ENCODE results near the gene JAKMIP2. TPM values are rescaled to one million over a fixed set of nuclear protein-coding genes. Genes with fewer than 3 reads are reported as not detected.

Gene JAKMIP2
- polyA plus RNA-seq, 1 experiment = 0.02 TPM

DNA sequence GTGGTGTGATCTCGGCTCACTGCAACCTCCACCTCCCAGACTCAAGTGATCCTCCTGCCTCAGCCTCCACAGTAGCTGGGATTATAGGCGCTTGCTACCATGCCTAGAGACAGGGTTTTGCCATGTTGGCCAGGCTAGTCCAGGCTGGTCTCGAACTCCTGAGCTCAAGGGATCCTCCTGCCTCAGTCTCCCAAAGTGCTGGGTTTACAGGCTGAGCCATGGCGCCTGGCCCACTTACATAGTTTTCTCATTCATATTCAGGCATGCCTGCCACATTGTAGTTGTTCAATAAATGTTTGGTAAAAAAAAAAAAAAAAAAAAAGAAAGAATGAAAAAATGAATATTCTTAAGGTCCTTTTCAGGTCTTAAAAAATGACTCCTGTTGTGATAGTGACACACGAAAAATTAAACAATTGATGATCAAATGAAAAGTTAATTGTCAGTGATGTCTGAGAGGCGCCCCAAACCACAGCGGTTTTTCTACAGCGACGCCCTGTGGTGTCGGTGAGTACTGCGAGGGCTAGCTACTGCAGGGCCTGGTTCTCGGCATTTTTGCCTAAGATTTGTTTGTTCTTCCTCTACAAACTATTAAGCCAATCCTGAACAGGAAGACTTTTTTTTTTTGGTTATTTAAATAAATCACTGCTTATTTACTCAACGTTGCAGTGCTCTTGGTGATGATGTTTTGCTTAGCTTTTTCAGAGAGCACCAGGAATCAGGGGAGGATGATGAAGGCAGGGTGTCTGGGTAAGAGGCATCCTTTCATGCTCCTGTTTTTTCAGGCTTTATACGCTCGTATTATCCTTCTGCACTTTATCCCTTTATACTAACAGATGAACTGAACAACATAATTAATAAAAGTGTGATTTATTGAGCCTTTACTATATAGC lies 205.6 kb downstream of the JAKMIP2 start:
- Histone ChIP-seq H3K4me3 (ENCODE audit: low read depth, low read length) (no peak overlapping the region), H3K27ac (ENCODE audit: low read depth, low read length) (no peak overlapping the region), H3K27me3 (ENCODE audit: control insufficient read depth, insufficient read depth, low read length) (peaks cover 2% of the 10 kb centered on the region), H3K9me3 (ENCODE audit: control insufficient read depth, insufficient read depth, low read length) (no peaks in the 10 kb centered on the region)
- no peak for DNase-seq (ENCODE audit: low read depth, low spot score)
- TF ChIP-seq, protein P1, sequence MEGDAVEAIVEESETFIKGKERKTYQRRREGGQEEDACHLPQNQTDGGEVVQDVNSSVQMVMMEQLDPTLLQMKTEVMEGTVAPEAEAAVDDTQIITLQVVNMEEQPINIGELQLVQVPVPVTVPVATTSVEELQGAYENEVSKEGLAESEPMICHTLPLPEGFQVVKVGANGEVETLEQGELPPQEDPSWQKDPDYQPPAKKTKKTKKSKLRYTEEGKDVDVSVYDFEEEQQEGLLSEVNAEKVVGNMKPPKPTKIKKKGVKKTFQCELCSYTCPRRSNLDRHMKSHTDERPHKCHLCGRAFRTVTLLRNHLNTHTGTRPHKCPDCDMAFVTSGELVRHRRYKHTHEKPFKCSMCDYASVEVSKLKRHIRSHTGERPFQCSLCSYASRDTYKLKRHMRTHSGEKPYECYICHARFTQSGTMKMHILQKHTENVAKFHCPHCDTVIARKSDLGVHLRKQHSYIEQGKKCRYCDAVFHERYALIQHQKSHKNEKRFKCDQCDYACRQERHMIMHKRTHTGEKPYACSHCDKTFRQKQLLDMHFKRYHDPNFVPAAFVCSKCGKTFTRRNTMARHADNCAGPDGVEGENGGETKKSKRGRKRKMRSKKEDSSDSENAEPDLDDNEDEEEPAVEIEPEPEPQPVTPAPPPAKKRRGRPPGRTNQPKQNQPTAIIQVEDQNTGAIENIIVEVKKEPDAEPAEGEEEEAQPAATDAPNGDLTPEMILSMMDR (IDR thresholded peaks at IDR 0.05; ENCODE audit: low read depth, low read length) = peak; percentile 98
- POLR2A ChIA-PET = interaction anchor here (1.1 kb wide), 1 partner anchor 173 kb away, joined by 3 read pairs; no protein-coding TSS in a partner anchor
- CTCF ChIA-PET = interaction anchor here (0.6 to 8.5 kb wide), 67 partner anchors 9 to 1049 kb away, joined by 3 to 169 read pairs (median 6); partner anchors contain the start of gene DPYSL3

DNA sequence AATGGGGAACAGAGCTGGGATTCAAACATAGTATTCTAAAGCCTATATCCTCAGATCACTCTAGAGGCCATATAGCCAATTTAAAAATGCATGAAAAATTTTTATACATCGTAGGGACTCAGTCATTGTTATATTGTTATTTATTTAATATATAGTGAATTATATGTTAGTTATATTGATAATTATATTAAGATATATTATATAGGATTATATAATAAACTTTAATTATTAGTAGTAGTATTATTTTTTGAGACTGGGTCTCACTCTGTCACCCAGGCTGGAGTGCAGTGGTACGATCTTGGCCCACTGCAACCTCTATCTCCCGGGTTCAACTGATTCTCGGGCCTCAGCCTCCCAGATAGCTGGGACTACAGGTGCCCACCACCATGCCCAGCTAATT lies 206.9 kb downstream of the JAKMIP2 start:
- CTCF ChIA-PET = interaction anchor here (0.5 to 8.5 kb wide), 25 partner anchors 8 to 1042 kb away, joined by 3 to 169 read pairs (median 8); no protein-coding TSS in a partner anchor
- POLR2A ChIA-PET = interaction anchor here (1.1 kb wide), 1 partner anchor 171 kb away, joined by 3 read pairs; no protein-coding TSS in a partner anchor
- no peaks in the 10 kb centered on the region for H3K27me3 ChIP-seq (ENCODE audit: control insufficient read depth, insufficient read depth, low read length)

DNA sequence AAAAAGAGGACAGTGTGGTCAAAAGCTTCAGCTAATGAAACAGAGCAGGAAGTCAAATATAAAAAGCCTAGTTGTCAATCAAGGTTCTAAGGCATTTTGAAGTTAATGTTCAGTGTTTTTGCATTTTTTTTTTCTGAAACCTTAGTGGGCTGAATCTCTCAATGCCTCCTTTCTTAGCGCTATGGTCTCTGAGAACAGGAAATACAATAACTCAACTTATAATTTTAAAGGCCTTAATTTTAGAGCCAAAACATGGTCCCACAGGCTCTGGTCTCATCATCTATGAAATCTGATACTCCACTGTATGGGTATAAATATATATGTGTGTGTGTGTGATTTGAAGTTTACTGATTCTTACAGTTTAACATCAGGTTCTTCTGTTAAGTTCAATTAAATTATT lies 209.3 kb downstream of the JAKMIP2 start:
- POLR2A ChIA-PET = no interaction called here
- Histone ChIP-seq H3K27me3 (ENCODE audit: control insufficient read depth, insufficient read depth, low read length) (no peaks in the 10 kb centered on the region), H3K27ac (ENCODE audit: low read depth, low read length) (no peak overlapping the region), H3K9me3 (ENCODE audit: control insufficient read depth, insufficient read depth, low read length) (no peaks in the 10 kb centered on the region), H3K4me3 (ENCODE audit: low read depth, low read length) (no peak overlapping the region)
- TF ChIP-seq, protein P1 (IDR thresholded peaks at IDR 0.05; ENCODE audit: low read depth, low read length) = no peak
- CTCF ChIA-PET = interaction anchor here (0.8 to 8.5 kb wide), 6 partner anchors 13 to 384 kb away, joined by 4 to 169 read pairs (median 8); no protein-coding TSS in a partner anchor
- no peak for DNase-seq (ENCODE audit: low read depth, low spot score)

More for the DNA sequence above, 206.9 kb downstream of the JAKMIP2 start:
- no peak for DNase-seq (ENCODE audit: low read depth, low spot score)
- no peaks in the 10 kb centered on the region for H3K9me3 ChIP-seq (ENCODE audit: control insufficient read depth, insufficient read depth, low read length)
- no peak overlapping the region for H3K27ac ChIP-seq (ENCODE audit: low read depth, low read length)
- H3K4me3 ChIP-seq (ENCODE audit: low read depth, low read length) = no peak overlapping the region
- TF ChIP-seq, protein P1 (IDR thresholded peaks at IDR 0.05; ENCODE audit: low read depth, low read length) = no peak

DNA sequence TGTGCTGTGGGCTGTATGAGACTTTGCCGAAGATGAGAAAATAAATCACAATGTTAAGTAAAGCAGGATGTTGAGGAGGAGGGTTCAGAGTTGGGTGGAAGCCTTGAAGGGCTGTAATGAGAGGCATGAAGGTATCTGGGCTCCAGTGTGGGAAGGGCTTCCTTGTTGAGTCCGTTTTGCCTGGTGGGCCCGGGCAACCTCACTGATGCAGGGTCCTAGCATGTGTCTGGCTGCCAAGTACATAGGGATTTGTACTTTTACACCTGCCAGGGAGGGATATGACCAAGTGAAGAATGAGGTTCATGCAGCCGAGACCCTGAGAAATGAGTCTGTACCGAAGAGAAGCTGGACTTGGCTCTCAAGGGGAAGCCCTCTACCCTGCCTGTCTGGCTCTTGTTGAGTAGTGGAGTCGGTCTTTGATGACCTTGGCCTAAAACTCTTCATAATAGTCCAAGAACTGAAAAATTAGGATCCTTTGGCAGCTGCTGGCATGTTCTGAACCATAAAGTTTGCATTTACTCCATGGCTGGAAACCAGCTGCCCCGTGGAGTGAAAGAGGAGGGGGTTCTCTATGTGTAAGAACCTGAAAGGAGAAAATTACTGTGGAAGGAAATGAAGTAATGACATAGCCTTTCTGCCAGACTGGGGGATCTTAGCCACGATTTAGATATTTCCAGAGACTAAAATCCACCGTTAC lies 213.7 kb downstream of the JAKMIP2 start:
- Histone ChIP-seq H3K27ac (ENCODE audit: low read depth, low read length) (no peak overlapping the region), H3K27me3 (ENCODE audit: control insufficient read depth, insufficient read depth, low read length) (peaks cover 3% of the 10 kb centered on the region), H3K4me3 (ENCODE audit: low read depth, low read length) (no peak overlapping the region), H3K9me3 (ENCODE audit: control insufficient read depth, insufficient read depth, low read length) (no peaks in the 10 kb centered on the region)
- no peak for DNase-seq (ENCODE audit: low read depth, low spot score)
- CTCF ChIA-PET = interaction anchor here (1.5 kb wide), 1 partner anchor 10 kb away, joined by 8 read pairs; no protein-coding TSS in a partner anchor
- TF ChIP-seq, protein P1 (IDR thresholded peaks at IDR 0.05; ENCODE audit: low read depth, low read length) = no peak
- POLR2A ChIA-PET = no interaction called here
